Gastrocnemius medialis (tissue), 4 donors: Measurements from ENCODE around the gene PRELID3B.

Experiments
- POLR2A ChIP-seq, 2 donors: fragments of 450-650 bp; IDR thresholded peaks; one replicate each; pipeline ENCODE4 v1.6.1; 2017; ENCODE audit warnings: antibody characterized with exemption in 2 of 2, mild to moderate bottlenecking in 2 of 2, moderate library complexity in 2 of 2
- TF ChIP-seq, protein P1 (sequence below), 5 experiments: fragments of 450-650 bp in 3 of 5; fragments of 200-600 bp in 2 of 5; sonication (generic) in 2 of 5; IDR thresholded peaks in 4 of 5; conservative IDR thresholded peaks in 1 of 5; 1 replicate in 4 of 5; 2 replicates in 1 of 5; pipeline ENCODE4 v1.5.1; 2016 to 2019; ENCODE audit warnings: antibody characterized with exemption in 5 of 5, mild to moderate bottlenecking in 3 of 5, moderate library complexity in 3 of 5

DNA sequence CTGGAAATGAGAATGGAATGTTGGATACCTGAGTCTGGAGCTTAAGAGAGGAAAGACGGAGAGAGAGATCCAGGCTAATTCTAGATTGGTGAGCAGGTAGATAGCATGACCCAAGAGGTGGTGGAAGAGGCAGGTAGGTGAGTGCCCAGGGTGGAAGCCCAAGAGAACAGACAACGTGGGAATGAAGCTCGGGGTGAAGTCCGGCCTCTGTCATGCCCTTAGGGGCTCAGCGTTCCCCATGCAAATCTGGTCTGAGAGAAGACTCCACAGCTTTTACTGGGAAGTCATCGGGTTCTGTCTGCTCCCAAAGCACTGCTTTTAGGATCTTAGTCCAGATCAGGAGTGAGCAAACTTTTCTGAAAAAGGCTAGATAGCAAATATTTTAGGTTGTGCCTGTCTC is 57.9 kb downstream of the PRELID3B start:
- TF ChIP-seq, protein P1, sequence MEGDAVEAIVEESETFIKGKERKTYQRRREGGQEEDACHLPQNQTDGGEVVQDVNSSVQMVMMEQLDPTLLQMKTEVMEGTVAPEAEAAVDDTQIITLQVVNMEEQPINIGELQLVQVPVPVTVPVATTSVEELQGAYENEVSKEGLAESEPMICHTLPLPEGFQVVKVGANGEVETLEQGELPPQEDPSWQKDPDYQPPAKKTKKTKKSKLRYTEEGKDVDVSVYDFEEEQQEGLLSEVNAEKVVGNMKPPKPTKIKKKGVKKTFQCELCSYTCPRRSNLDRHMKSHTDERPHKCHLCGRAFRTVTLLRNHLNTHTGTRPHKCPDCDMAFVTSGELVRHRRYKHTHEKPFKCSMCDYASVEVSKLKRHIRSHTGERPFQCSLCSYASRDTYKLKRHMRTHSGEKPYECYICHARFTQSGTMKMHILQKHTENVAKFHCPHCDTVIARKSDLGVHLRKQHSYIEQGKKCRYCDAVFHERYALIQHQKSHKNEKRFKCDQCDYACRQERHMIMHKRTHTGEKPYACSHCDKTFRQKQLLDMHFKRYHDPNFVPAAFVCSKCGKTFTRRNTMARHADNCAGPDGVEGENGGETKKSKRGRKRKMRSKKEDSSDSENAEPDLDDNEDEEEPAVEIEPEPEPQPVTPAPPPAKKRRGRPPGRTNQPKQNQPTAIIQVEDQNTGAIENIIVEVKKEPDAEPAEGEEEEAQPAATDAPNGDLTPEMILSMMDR (IDR thresholded peaks at IDR 0.05 in 4 of 5, conservative IDR thresholded peaks at IDR 0.05 in 1 of 5) = no peak
- no peak for TF ChIP-seq POLR2A (IDR thresholded peaks at IDR 0.05)
